ENCODE data around the gene MPEG1. TPM values are rescaled to one million over a fixed set of nuclear protein-coding genes. Genes with fewer than 3 reads are reported as not detected.

The MPEG1 gene
- total RNA-seq, 4 donors from 2014 or later, result 1.9 to 7.0 (median 2.6) TPM

DNA sequence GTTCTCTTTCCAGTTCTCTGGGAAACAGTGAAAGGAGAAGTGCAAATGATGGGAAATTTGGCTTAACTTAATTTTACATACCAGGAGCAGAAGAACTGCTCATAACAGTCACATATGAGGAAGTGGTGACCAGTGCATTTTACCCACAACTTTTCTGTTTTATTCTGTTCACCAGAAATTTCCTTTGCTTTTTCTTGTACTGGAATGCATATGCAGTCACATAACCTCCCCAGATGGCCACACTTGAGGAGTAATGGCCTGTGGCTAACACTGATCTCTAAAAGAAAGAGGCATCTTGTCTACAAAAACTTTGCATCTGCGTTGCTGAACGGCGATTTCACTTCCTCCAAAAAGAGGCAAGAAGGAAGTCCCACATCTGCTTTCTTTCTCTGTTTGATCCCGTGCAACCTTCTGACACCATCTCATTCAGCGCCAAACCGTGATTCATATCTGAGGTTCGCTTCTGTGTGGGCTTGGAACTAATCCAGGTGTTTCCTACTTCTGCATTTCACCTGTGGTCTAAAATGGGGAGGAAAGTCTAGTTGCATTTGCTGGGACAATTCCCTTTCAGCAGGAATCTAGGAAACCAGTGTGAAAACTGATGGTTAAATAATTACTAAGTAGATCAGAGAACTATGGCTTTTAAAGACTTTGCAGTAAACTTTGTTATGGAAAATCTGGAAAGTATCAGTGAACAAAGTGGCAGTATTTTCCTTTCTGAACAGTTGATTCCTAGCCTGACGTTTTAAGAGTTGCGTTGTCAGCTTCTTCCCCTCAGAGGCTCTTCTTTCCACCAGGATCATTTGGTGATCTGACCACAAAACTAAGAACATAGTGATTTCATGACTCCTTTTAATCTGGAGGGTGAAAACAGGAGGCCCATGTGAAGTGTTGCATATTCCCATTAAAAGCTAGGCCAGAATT is 4.2 kb upstream of the MPEG1 start:
- intact Hi-C loops (cut with DNase I; ENCODE audit: low total_unique reads) (no loop called here), in situ Hi-C loops (cut with MboI; ENCODE audit: low sequenced_read_pairs in 4 of 4) (no loop called here)
- no peak for TF ChIP-seq POLR2A (IDR thresholded peaks at IDR 0.05)
- TF ChIP-seq, protein P1, sequence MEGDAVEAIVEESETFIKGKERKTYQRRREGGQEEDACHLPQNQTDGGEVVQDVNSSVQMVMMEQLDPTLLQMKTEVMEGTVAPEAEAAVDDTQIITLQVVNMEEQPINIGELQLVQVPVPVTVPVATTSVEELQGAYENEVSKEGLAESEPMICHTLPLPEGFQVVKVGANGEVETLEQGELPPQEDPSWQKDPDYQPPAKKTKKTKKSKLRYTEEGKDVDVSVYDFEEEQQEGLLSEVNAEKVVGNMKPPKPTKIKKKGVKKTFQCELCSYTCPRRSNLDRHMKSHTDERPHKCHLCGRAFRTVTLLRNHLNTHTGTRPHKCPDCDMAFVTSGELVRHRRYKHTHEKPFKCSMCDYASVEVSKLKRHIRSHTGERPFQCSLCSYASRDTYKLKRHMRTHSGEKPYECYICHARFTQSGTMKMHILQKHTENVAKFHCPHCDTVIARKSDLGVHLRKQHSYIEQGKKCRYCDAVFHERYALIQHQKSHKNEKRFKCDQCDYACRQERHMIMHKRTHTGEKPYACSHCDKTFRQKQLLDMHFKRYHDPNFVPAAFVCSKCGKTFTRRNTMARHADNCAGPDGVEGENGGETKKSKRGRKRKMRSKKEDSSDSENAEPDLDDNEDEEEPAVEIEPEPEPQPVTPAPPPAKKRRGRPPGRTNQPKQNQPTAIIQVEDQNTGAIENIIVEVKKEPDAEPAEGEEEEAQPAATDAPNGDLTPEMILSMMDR (IDR thresholded peaks at IDR 0.05 in 4 of 5, conservative IDR thresholded peaks at IDR 0.05 in 1 of 5), result no peak
- DNase-seq, result peak; percentile 23 to 47
- H3K4me1 ChIP-seq, result peaks cover 0 to 10% of the 10 kb centered on the region in 2 donors
- H3K27me3 ChIP-seq, result no peaks in the 10 kb centered on the region
- peak; percentile 55 to 61 for ATAC-seq
- no peaks in the 10 kb centered on the region for H3K9me3 ChIP-seq
- H3K36me3 ChIP-seq, result no peaks in the 10 kb centered on the region
- no peak overlapping the region for H3K4me3 ChIP-seq
- peak overlapping the region in 3 of 4 donors; percentile 2 to 34 (median 20) for H3K27ac ChIP-seq

GRCh38 chr11:59214141-59214893 is 1.6 kb upstream of the MPEG1 start:
- H3K4me1 ChIP-seq, result peaks cover 0 to 10% of the 10 kb centered on the region in 2 donors
- H3K4me3 ChIP-seq, result no peak overlapping the region
- H3K9me3 ChIP-seq, result no peaks in the 10 kb centered on the region
- H3K27ac ChIP-seq, result no peak overlapping the region
- TF ChIP-seq POLR2A (IDR thresholded peaks at IDR 0.05), result no peak
- TF ChIP-seq, protein P1 (IDR thresholded peaks at IDR 0.05 in 4 of 5, conservative IDR thresholded peaks at IDR 0.05 in 1 of 5), result no peak
- in situ Hi-C loops (cut with MboI; ENCODE audit: low sequenced_read_pairs in 4 of 4) (no loop called here), intact Hi-C loops (cut with DNase I; ENCODE audit: low total_unique reads) (no loop called here)
- no peaks in the 10 kb centered on the region for H3K36me3 ChIP-seq
- ATAC-seq (no peak), DNase-seq (no peak)
- H3K27me3 ChIP-seq, result no peaks in the 10 kb centered on the region

DNA sequence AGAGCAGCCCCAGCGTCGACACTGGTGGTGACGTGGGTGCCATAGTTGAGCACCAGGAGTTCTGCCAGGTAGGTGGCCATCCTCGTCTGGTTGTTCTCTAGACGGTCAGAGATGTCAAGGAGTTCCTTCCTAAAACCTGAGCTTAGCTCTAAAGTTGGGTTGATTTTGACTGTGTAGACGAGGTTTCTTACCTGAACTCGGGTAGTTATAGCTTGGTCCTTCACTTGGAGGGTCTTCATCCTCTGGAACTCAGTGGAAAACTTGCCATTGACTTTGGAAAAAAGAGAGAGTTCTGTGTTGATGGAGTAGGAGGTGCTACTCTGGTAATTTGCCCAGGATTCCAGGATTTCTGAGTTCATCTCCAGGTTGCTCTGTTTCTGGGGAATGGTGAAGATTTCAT is 505 bp downstream of the MPEG1 start:
- in situ Hi-C loops (cut with MboI; ENCODE audit: low sequenced_read_pairs in 4 of 4), result no loop called here
- Histone ChIP-seq H3K4me1 (peaks cover 0 to 6% of the 10 kb centered on the region in 2 donors), H3K27ac (no peak overlapping the region), H3K36me3 (no peaks in the 10 kb centered on the region), H3K9me3 (no peaks in the 10 kb centered on the region), H3K4me3 (peak overlapping the region in 1 of 4 donors; percentile 16), H3K27me3 (no peaks in the 10 kb centered on the region)
- ATAC-seq (no peak), DNase-seq (no peak)
- intact Hi-C loops (cut with DNase I; ENCODE audit: low total_unique reads), result no loop called here
- no peak for TF ChIP-seq POLR2A (IDR thresholded peaks at IDR 0.05)
- TF ChIP-seq, protein P1 (IDR thresholded peaks at IDR 0.05 in 4 of 5, conservative IDR thresholded peaks at IDR 0.05 in 1 of 5), result no peak

GRCh38 chr11:59208956-59209355 is 3.8 kb downstream of the MPEG1 start:
- no peaks in the 10 kb centered on the region for H3K27me3 ChIP-seq
- H3K27ac ChIP-seq, result no peak overlapping the region
- no peaks in the 10 kb centered on the region for H3K36me3 ChIP-seq
- TF ChIP-seq POLR2A (IDR thresholded peaks at IDR 0.05), result no peak
- TF ChIP-seq, protein P1 (IDR thresholded peaks at IDR 0.05 in 4 of 5, conservative IDR thresholded peaks at IDR 0.05 in 1 of 5), result no peak
- no peak for DNase-seq
- in situ Hi-C loops (cut with MboI; ENCODE audit: low sequenced_read_pairs in 4 of 4) (loop anchor here in 1 of 4 donors (5.0 kb wide), 1 partner anchor 37 kb away; the partner anchor contains the start of gene DTX4), intact Hi-C loops (cut with DNase I; ENCODE audit: low total_unique reads) (loop anchor here (1.0 kb wide), 1 partner anchor 38 kb away; no protein-coding TSS in a partner anchor)
- ATAC-seq, result no peak
- H3K4me1 ChIP-seq, result no peaks in the 10 kb centered on the region
- H3K9me3 ChIP-seq, result no peaks in the 10 kb centered on the region
- H3K4me3 ChIP-seq, result no peak overlapping the region
